ELF-1 (cell line): ENCODE data around the gene SHB.
"Not testable (repeated sequence)": the region's sequence is repeated elsewhere in the genome, so short reads cannot be mapped to it uniquely, and the experiment has no call there.

ENCODE experiments used
- DNase-seq: peaks from one replicate; pipeline ENCODE4 v3.0.0-alpha.2; 2016; ENCODE audit warnings: low read depth, low spot score

Gene SHB

GRCh38 chr9:38063363-38063707 is 5.7 kb downstream of the SHB start:
- no peak for DNase-seq

GRCh38 chr9:38062498-38063362 is 6.3 kb downstream of the SHB start:
- DNase-seq, result no peak

GRCh38 chr9:38062106-38062497 is 6.9 kb downstream of the SHB start:
- DNase-seq, result no peak

- no peak for DNase-seq
Observed at GRCh38 chr9:38061326-38061977, 7.6 kb downstream of the SHB start.

- DNase-seq, result no peak
Observed at GRCh38 chr9:38060681-38061080, 8.3 kb downstream of the SHB start.

- no peak for DNase-seq
Observed at GRCh38 chr9:38059233-38059936, 9.6 kb downstream of the SHB start.

GRCh38 chr9:38058452-38059232 is 10.4 kb downstream of the SHB start:
- DNase-seq, result no peak

GRCh38 chr9:38057416-38058195 is 11.4 kb downstream of the SHB start:
- DNase-seq, result no peak

- DNase-seq, result no peak
Observed at GRCh38 chr9:38054653-38055052, 14.4 kb downstream of the SHB start.

GRCh38 chr9:38053697-38054461 is 15.1 kb downstream of the SHB start:
- no peak for DNase-seq

GRCh38 chr9:38051780-38052546 is 17.1 kb downstream of the SHB start:
- no peak for DNase-seq

- no peak for DNase-seq
Observed at GRCh38 chr9:38048316-38048969, 20.6 kb downstream of the SHB start.

- DNase-seq, result peak; percentile 91
Observed at GRCh38 chr9:38047301-38048251, 21.5 kb downstream of the SHB start.

GRCh38 chr9:38046661-38047300 is 22.2 kb downstream of the SHB start:
- DNase-seq, result peak; percentile 84

GRCh38 chr9:38045939-38046338 is 23.1 kb downstream of the SHB start:
- not testable (repeated sequence) for DNase-seq

GRCh38 chr9:38044706-38045105 is 24.3 kb downstream of the SHB start:
- DNase-seq, result no peak

- DNase-seq, result no peak
Observed at GRCh38 chr9:38043931-38044623, 24.9 kb downstream of the SHB start.
